Stimulated activated CD8-positive, alpha-beta memory T cell treated with anti-CD3 and anti-CD28 coated beads, Interleukin-15, amount 100 ng/mL, for 1 hour (primary cell): ENCODE measurements around the gene MMP11.
"Not testable (repeated sequence)": the region's sequence is repeated elsewhere in the genome, so short reads cannot be mapped to it uniquely, and the experiment has no call there.

ENCODE experiments used
- DNase-seq: peaks from one replicate; pipeline ENCODE4 v3.0.0-alpha.2; 2020; ENCODE audit warnings: low read depth

MMP11 gene, protein sequence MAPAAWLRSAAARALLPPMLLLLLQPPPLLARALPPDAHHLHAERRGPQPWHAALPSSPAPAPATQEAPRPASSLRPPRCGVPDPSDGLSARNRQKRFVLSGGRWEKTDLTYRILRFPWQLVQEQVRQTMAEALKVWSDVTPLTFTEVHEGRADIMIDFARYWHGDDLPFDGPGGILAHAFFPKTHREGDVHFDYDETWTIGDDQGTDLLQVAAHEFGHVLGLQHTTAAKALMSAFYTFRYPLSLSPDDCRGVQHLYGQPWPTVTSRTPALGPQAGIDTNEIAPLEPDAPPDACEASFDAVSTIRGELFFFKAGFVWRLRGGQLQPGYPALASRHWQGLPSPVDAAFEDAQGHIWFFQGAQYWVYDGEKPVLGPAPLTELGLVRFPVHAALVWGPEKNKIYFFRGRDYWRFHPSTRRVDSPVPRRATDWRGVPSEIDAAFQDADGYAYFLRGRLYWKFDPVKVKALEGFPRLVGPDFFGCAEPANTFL

GRCh38 chr22:23772649-23773473 lies at the start of gene MMP11:
TSS of gene MMP11 (plus strand) at chr22:23772849. CDS start at chr22:23772871, 22 bp downstream.
- no peak for DNase-seq

GRCh38 chr22:23728108-23728507 lies 44.5 kb upstream of the MMP11 start:
- not testable (repeated sequence) for DNase-seq

GRCh38 chr22:23737696-23738095 lies 35.0 kb upstream of the MMP11 start:
- no peak for DNase-seq

- DNase-seq: no peak
Measured at GRCh38 chr22:23742505-23743264, 30.0 kb upstream of the MMP11 start.

- DNase-seq: no peak
Measured at GRCh38 chr22:23743303-23743705, 29.3 kb upstream of the MMP11 start.

DNA sequence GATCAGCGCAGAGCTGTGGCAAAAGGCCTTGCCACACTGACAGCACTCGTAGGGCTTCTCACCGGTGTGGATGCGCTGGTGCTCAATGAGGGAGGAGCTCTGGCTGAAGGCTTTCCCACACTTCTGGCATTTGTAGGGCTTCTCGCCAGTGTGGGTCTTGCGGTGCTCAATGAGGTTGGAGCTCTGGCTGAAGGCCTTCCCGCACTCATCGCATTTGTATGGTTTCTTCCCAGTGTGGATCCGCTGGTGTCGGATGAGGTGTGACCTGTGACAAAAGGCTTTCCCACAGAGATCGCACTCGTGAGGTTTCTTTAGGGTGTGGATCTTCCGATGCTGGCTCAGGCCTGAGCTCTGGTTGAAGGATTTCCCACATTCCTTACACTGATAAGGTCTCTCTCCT lies 28.6 kb upstream of the MMP11 start:
- DNase-seq: no peak

DNA sequence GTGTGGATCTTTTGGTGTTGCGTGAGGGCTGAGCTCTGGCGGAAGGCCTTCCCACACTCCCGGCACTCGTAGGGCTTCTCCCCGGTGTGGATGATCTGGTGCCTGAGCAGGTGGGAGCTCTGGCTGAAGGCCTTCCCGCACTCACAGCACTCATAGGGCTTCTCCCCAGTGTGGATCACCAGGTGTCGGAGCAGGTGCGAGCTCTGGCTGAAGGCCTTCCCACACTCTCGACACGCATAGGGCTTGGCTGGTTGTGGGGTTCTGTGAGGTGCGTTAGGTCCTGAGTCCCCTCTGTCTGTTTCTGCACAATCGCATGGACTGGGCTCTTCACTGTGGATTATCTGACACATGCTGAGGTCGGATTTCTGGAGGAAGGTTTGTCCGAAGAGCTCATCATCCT lies 28.2 kb upstream of the MMP11 start:
- no peak for DNase-seq

DNA sequence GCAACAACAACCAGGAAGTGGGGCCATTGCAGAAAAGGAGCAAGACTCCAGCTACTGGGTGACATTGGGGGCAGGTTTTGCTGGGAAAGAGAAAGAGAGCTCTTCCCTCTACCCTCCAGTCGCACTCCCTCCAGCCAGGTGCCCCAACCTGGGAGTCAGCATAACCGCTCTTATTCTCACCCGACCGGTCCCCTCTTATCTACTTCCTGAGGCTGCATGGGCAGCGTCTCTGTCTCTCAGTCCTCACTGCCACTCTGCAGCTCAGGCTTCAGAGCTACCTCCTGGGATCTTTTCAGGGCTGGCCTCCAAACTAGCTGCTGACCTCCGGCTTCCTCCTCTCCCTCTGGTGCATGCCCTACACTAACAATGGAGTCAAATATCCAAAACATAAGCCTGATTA lies 26.9 kb upstream of the MMP11 start:
- DNase-seq: no peak

DNA sequence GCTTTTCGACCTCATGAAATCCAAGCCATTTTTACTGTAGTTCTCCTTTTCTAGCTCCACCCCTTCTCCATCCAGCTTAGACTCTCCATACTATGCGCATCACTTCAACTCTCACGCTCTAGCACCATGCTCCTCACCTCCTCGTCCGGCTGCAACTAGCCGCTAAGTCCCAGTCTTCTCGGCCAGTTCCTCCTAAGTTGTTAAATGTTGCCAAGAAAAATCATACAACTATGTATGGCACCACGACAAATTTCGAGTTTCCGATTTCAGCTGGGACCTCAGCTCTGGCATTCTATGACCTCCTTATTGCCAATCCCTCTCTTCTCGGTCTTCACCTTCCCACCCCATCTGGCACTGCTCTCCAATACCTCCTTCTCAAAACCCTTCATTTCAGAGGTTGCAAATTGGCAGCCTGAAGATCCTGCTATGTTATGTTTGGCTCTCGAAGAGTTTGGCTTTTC lies 22.8 kb upstream of the MMP11 start:
- DNase-seq: no peak

GRCh38 chr22:23750367-23750713 lies 22.3 kb upstream of the MMP11 start:
- DNase-seq: no peak

GRCh38 chr22:23750714-23751440 lies 21.8 kb upstream of the MMP11 start, which contains the start of gene ZNF70:
TSS of gene ZNF70 (minus strand) at chr22:23751112. CDS start at chr22:23745140, 5,972 bp downstream.
- peak; percentile 58 for DNase-seq

- DNase-seq: no peak
Measured at GRCh38 chr22:23751441-23751996, 21.1 kb upstream of the MMP11 start.

DNA sequence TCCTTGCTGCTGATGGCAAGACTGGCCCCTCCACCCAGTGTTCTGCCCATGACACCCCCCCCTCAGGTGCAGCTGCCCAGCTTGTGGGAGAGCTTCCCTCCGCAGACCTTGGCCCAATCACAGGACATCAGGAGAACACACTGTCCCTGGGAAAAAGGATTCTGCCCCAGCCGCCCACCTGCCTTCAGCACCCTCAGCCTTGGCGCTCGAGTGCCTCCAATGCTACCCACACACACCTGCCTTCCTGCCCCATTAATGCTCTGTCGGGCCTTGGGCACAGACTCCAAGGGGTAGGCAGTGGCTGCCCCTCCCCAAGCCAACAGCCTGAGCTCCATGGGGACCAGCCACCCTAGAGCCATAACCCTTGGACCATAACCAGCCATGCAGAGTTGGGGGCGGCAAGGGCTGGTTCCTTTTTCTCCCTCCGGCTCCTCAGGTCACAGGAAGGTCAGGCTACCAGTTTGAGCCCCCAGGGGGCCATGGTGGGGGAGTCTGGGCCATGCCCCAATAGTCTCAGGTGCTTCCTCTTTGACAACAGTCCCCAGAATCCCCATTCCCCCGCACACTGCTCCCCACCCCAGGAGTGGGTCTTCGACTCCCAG lies 20.5 kb upstream of the MMP11 start:
- no peak for DNase-seq

GRCh38 chr22:23752750-23753149 lies 19.9 kb upstream of the MMP11 start:
- DNase-seq: no peak

DNA sequence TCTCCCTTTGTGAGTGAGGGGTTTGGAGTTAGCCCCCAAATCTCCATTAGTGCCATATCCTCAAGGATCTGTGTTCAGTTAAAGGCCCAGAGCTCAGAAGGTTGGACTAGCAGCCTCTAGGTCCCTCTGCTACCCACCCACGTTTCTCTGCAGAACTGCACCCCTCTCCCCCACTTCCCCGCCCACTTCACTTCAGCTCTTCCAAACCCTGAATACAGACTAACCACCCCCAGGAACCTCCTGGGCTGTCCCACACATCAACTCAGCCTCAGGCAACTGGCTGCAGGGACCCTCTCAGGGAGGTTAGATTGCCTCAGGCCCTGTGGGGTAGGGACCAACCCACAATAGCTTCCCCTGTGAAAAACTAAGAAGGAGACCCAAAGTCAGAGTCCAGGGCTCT lies 19.3 kb upstream of the MMP11 start:
- DNase-seq: no peak

DNA sequence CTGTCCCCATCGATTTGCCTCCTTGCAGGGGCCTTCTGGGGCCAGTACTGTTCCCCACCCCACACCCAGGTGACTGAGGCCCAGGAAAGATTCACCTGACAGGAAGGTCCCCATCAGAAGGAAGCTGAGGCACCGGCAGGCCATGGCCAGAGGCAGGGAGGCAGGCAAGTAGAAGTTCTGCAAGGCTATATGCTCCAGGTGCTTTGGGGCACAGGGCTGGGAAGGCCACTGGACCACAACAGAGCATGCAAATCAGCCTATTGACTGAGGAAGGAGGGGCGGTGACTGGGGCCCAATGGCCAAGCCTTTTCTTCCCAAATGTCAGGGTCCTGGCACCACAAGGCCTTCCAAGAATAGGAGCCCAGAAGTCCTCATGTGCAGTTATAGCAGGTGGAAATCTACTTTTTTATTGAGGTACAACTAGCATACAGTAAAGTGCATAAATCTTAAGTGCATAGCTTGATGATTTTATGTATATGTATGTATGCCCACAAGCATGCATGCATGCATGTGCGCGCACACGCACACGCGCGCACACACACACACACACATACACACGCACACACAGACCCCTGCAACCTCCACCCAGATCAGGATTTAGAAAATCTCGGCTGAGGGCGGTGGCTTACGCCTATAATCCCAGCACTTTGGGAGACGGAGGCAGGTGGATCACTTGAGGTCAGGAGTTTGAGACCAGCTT lies 18.3 kb upstream of the MMP11 start, which contains the start of gene VPREB3:
Gene VPREB3, minus strand, starts transcription at position 206 of the 700 bp plus-strand sequence. Its CDS starts 62 bp downstream, at position 144.
- no peak for DNase-seq

DNA sequence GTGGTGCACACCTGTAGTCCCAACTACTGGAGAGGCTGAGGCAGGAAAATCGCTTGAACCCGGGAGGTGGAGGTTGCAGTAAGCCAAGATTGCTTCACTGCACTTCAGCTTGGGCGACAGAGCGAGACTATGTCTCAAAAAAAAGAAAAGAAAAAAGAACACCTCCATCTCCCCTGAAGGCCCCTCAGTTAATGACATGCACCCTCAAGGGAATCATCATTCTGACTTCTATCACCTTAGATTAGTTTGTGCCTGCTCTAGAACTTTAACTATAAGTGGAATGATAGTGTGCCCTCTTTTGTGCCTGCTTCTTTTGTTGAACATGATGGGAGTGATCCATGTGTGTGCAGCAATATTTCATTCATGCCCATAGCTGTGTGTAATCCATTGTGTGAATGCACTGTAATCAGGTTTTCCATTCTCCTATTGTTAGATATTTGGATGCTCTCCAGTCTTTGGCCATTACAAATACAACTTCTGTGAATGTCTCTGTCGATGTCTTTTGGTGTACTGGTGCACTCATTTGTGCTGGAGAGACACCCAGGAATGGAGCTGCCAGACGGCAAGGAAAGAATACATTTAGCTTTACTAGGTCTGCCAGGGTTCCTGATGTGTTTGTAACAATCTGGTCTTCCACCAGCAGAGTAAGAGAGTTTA lies 17.5 kb upstream of the MMP11 start:
- DNase-seq: no peak

GRCh38 chr22:23755711-23756110 lies 16.9 kb upstream of the MMP11 start:
- DNase-seq: no peak

GRCh38 chr22:23756891-23757290 lies 15.8 kb upstream of the MMP11 start:
- no peak for DNase-seq
